PFSK-1 (cell line): Measurements from ENCODE around the gene RBBP9.

ENCODE experiments used
- FOXP2 ChIP-seq: optimal IDR thresholded peaks from 2 replicates; pipeline ENCODE3; 2011; ENCODE audit warnings: borderline replicate concordance, control low read depth, inconsistent platforms; ENCODE audit not compliant: insufficient read depth; ENCODE audit errors: extremely low read length, extremely low read depth
- POLR2AphosphoS5 ChIP-seq: IDR thresholded peaks from 2 replicates; pipeline ENCODE4 v1.6.1; 2012; ENCODE audit warnings: low read depth, mild to moderate bottlenecking, control low read depth, low read length, moderate library complexity
- REST ChIP-seq, 2 experiments: IDR thresholded peaks; 2 replicates each; pipeline versions ENCODE4 v1.6.1 to v1.8.0; 2011 to 2012; ENCODE audit warnings: low read depth in 2 of 2, low read length in 2 of 2, control low read depth in 1 of 2, inconsistent platforms in 1 of 2, mild to moderate bottlenecking in 1 of 2, moderate library complexity in 1 of 2; ENCODE audit not compliant: insufficient read depth in 1 of 2
- SIN3A ChIP-seq: IDR thresholded peaks from 2 replicates; pipeline ENCODE4 v1.6.1; 2012; ENCODE audit warnings: mild to moderate bottlenecking, low read length, moderate library complexity, borderline replicate concordance; ENCODE audit not compliant: insufficient read depth
- TAF1 ChIP-seq: IDR thresholded peaks from 2 replicates; pipeline ENCODE4 v1.6.1; 2012; ENCODE audit warnings: low read length, control low read depth, borderline replicate concordance; ENCODE audit not compliant: insufficient read depth

RBBP9 gene

GRCh38 chr20:18527339-18527738 is 30.3 kb upstream of the RBBP9 start:
- no peak for TF ChIP-seq TAF1
- no peak for TF ChIP-seq FOXP2
- no peak for TF ChIP-seq REST (IDR thresholded peaks at IDR 0.05; ENCODE audit: insufficient read depth in 1 of 2, low read depth in 2 of 2, low read length in 2 of 2)
- no peak for TF ChIP-seq POLR2AphosphoS5
- TF ChIP-seq SIN3A: no peak

GRCh38 chr20:18524646-18525045 is 27.6 kb upstream of the RBBP9 start:
- TF ChIP-seq FOXP2 (no peak), REST (IDR thresholded peaks at IDR 0.05; ENCODE audit: insufficient read depth in 1 of 2, low read depth in 2 of 2, low read length in 2 of 2) (no peak), POLR2AphosphoS5 (no peak), TAF1 (no peak), SIN3A (no peak)

DNA sequence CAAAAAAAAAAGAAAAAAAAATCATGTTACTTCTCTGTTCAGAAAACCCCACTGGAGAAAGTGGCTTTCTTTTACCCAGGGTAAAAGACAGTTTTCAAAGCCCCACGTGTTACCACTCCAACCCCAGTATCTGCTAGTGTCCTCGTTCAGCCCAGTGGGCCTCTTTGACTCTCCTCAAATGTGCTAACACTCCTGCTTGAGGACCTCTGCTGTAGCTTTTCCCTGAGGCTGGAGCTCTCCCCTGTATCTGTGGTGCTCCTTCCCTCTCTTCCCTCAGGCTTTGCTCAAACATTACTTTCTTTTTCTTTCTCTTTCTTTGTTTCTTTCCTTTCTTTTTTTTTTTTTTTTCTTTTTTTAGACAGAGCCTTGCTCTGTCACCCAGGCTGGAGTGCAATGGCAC is 26.0 kb upstream of the RBBP9 start:
- TF ChIP-seq SIN3A (no peak), FOXP2 (no peak), REST (IDR thresholded peaks at IDR 0.05; ENCODE audit: insufficient read depth in 1 of 2, low read depth in 2 of 2, low read length in 2 of 2) (no peak), TAF1 (no peak), POLR2AphosphoS5 (no peak)

DNA sequence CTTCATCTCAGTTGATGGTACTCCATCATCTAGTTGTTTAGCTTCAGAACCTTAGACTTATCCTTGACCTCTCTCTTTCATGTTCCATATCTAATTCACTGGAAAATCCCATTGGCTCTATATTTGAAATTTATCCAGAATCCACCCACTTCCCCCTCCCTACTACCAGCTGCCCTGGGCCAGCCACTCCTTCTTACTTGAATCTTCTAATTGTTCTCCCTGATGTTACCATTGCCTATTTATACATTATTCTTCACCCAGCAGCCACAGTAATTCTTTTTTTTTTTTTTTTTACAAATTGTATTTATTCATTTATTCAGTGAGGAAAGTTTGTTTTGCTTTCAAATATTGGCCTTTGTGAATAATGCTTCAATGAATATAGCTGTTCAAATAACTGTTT is 18.9 kb upstream of the RBBP9 start:
- no peak for TF ChIP-seq FOXP2
- TF ChIP-seq REST (IDR thresholded peaks at IDR 0.05; ENCODE audit: insufficient read depth in 1 of 2, low read depth in 2 of 2, low read length in 2 of 2): no peak
- no peak for TF ChIP-seq TAF1
- TF ChIP-seq SIN3A: no peak
- no peak for TF ChIP-seq POLR2AphosphoS5

DNA sequence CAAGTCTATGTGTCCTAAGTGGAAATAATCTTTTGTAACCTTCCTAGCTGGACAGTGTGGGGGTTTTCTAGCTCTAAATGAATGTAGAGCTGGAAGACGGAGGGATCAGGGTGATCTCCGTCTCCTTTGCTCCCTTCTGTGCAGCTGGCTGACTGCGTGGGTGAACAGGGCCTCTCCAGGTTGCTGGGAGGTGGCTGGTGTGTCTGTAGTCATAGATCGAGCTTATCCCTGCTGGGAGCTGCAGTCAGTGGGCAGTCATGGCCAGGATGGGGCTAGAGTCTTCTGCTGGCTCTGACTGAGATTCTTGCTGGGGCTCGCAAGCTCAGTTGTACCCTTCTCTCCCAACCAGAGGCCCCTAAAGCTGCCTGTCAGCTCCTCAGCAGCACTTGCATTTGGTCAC is 17.1 kb upstream of the RBBP9 start:
- TF ChIP-seq FOXP2: no peak
- TF ChIP-seq TAF1: no peak
- TF ChIP-seq REST (IDR thresholded peaks at IDR 0.05; ENCODE audit: insufficient read depth in 1 of 2, low read depth in 2 of 2, low read length in 2 of 2): no peak
- no peak for TF ChIP-seq POLR2AphosphoS5
- no peak for TF ChIP-seq SIN3A
